LNCAP (cell line): ENCODE measurements around the gene BHLHE23.

ENCODE experiments used
- TF ChIP-seq, protein P1 (sequence below): fragments of 450-650 bp; IDR thresholded peaks from 2 replicates; pipeline ENCODE4 v1.5.1; 2017; ENCODE audit warnings: mild to moderate bottlenecking

Gene BHLHE23

DNA sequence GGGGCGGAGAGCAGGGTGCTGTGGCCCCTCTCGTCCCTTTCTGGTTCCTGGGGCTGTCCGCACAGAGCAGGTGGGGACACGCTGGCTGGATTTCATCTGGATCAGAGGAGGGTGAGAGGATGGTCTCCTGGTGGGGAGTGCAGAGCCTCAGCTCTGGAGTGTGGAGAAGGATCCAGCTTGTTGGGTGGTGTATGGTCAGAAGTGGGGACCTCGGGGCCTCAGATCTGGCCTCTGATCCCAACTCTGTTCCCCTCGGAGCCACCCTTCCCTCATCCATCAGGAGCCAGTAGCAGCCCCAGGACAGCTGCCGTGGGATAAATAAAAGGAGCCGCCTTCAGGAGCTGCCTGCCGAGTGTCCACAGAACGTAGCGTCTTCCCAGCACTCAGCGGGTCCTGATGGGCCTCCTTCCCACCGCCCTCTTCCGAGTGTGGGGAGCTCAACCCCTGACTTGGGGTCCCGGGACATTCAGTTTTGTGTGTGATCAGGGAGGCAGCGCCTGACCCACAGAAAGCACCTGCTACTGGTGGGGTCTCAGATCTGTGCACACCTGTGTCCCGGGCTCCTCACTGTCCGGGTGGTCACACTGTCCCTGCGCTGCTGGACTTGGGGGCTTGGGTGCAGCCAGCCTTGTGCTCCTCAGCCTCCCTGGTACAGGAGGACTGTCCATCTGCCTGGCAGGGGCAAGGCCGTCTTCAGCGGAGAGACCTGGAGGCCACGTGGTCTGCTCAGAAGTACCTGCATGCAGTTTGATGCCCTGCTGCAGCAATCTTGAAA, 25.4 kb upstream of the BHLHE23 start:
- TF ChIP-seq, protein P1, sequence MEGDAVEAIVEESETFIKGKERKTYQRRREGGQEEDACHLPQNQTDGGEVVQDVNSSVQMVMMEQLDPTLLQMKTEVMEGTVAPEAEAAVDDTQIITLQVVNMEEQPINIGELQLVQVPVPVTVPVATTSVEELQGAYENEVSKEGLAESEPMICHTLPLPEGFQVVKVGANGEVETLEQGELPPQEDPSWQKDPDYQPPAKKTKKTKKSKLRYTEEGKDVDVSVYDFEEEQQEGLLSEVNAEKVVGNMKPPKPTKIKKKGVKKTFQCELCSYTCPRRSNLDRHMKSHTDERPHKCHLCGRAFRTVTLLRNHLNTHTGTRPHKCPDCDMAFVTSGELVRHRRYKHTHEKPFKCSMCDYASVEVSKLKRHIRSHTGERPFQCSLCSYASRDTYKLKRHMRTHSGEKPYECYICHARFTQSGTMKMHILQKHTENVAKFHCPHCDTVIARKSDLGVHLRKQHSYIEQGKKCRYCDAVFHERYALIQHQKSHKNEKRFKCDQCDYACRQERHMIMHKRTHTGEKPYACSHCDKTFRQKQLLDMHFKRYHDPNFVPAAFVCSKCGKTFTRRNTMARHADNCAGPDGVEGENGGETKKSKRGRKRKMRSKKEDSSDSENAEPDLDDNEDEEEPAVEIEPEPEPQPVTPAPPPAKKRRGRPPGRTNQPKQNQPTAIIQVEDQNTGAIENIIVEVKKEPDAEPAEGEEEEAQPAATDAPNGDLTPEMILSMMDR, result no peak

DNA sequence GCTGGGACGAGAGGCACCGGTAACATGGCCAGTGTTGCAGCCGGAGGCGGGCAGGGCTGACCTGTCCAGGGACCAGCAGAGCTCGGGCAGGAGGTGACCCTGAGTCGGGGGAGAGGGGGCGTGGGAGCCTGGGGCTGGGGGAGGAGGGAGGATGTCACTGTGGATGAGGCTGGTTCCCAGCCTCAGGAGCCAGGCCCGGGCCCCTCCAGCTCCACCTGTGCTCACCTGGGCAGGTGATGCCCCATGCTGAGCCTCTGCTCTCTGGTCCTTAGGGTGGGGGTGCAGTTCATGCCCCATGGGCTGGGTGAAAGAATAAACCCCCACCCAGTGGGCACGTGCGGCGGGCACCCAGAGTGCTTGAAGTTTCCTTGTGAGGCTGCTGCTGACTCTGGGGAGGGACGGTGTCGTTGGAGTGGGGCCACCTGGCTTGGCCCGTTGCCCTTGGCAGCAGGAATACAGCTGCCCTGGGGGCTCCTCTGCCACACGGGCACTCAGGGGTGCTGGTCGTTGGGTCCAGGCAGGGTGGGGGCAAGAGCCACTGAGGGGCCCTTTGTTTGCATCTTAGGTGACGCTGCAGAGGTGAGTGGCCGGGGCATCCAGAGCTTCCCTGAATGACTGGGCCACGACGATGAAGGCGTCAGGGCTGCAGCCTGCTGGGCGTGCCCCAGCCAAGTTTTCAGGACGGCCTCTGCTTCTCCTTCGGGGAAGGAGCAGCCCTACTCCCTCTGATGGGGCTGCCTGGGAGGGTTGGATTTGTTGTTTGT, 24.7 kb upstream of the BHLHE23 start:
- TF ChIP-seq, protein P1, result no peak

- TF ChIP-seq, protein P1, result no peak
These were observed 22.8 kb upstream of the BHLHE23 start for GRCh38 chr20:63029358-63030121.

- TF ChIP-seq, protein P1, result no peak
These were observed 21.7 kb upstream of the BHLHE23 start for GRCh38 chr20:63028461-63028921.

DNA sequence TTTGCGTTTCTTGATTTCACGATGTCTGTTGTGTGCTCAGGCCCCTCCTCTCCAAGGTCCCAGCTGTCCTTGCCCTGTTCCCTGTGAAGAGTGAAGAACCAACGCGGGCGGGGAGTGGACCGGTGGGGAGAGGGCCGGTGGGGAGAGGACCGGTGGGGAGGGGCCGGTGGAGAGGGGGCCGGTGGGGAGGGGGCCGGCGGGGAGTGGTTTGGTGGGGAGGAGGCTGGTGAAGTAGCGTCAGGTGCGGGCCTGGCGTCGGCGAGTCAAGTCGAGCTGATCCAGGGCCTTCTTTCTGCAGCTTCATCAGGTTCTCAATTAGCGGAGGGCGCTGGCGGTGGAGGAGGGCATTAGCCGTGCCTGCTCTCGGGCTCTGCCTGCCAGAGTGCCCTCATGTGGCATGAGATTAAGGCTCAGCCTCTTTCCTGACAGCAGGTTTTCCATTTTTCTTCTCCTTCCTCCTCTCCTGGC, 21.2 kb upstream of the BHLHE23 start:
- TF ChIP-seq, protein P1, result no peak

GRCh38 chr20:63027221-63027921, 20.6 kb upstream of the BHLHE23 start:
- TF ChIP-seq, protein P1, result no peak
